Activated naive CD8-positive, alpha-beta T cell treated with anti-CD3 and anti-CD28 coated beads, Interleukin-2, amount 50 U/mL, for 24 hours (primary cell): Measurements from ENCODE around the gene MST1.

Experiments used
- ATAC-seq: fragments of 150-1000 bp; cut with Tn5 transposase; one replicate; pipeline ENCODE4 v1.10.0; 2021
- DNase-seq: peaks from one replicate; pipeline ENCODE4 v3.0.0; 2021
- H3K27ac Mint-ChIP-seq: one replicate; pipeline ENCODE4 v1.8.0; 2021; ENCODE audit warnings: mild to moderate bottlenecking, mixed read lengths
- H3K27me3 Mint-ChIP-seq: one replicate; pipeline ENCODE4 v1.8.0; 2021; ENCODE audit warnings: mixed read lengths
- H3K36me3 Mint-ChIP-seq: one replicate; pipeline ENCODE4 v1.8.0; 2021; ENCODE audit warnings: low read depth, mixed read lengths
- H3K4me1 Mint-ChIP-seq: one replicate; pipeline ENCODE4 v1.8.0; 2021; ENCODE audit warnings: mixed read lengths
- H3K4me3 Mint-ChIP-seq: one replicate; pipeline ENCODE4 v1.8.0; 2021; ENCODE audit warnings: mild to moderate bottlenecking, moderate library complexity, mixed read lengths
- H3K9me3 Mint-ChIP-seq: one replicate; pipeline ENCODE4 v1.8.0; 2021; ENCODE audit warnings: mixed read lengths

MST1 gene

DNA sequence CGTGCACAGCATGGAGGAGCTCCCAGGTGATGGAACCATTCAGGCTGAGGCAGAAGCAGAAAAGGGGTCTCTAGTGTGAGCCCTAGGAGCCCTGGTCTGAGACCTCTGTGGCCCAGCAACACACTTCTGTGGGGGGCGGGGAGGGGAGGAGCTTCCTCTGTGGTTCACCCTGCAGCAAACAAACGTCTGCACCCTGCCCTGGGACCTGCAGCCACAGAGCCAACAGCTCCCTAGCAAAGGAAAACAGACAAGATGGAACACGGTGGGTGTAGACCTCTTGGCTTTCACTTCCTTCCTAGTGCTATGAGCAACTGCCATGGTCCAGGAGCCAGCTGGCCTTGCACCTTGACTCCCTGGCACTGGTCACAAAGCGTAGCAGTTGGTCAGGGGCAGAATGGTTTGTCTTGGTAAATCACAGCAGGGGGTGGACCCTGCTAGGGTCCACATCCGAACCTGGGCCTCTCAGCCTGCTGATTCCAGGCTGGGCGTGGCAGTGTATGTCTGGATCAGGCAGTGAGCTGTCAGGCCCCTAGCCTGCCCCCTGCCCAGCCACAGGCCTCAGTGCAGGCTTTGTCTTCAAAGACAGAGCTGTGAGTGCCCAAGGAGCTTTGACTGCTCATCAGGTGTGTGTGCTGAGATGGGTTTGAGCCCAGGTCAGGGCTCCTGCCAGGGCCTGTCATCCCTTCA, 23.5 kb upstream of the MST1 start:
- DNase-seq (no peak), ATAC-seq (no peak)
- Mint-ChIP-seq H3K27ac (no peak overlapping the region), H3K9me3 (no peaks in the 10 kb centered on the region), H3K27me3 (no peaks in the 10 kb centered on the region), H3K4me1 (peaks cover 8% of the 10 kb centered on the region), H3K36me3 (peaks cover 2% of the 10 kb centered on the region), H3K4me3 (no peak overlapping the region)

DNA sequence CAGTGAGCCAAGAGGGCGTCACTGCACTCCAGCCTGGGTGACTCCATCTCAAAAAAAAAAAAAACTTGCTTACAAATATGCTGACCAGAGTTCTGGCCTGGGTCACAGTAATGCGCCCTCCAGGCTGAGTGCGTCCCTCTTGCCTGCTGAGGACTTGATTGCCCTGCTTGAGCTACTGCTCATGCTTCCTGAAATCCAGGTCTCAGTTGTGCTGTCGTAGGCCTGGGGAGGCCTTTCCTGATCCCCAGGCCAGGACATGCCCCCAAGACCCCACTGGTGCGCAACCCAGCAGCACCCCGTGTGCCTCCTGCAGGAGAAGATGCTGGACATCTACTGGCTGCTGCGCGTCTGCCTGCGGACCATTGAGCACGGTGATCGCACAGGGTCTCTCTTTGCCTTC, 22.9 kb upstream of the MST1 start:
- Mint-ChIP-seq H3K9me3 (no peaks in the 10 kb centered on the region), H3K27me3 (no peaks in the 10 kb centered on the region), H3K4me3 (no peak overlapping the region), H3K36me3 (peaks cover 2% of the 10 kb centered on the region), H3K4me1 (peaks cover 8% of the 10 kb centered on the region), H3K27ac (no peak overlapping the region)
- DNase-seq, result no peak
- no peak for ATAC-seq

DNA sequence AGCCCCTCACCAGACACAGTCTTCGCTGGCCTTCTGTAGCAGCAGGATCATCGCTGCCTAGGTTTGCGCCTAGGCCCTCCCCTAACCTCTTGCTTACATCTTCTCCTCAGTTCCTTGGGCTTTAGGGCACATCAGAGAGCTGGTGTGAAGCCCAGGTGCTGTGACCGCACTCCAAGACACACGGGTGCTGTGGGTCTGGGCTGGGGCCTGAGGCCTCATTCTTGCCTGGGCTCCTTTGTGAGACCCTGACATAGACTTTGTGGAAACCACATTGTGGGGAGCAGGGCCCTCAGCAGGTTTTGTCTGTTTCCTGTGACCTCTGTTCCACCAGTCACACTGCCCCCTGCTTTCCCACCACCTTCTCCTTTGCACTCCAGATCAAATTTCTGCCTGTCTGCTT, 22.2 kb upstream of the MST1 start:
- Mint-ChIP-seq H3K9me3 (no peaks in the 10 kb centered on the region), H3K27ac (peak overlapping the region; percentile 40), H3K4me3 (no peak overlapping the region), H3K4me1 (peaks cover 8% of the 10 kb centered on the region), H3K27me3 (no peaks in the 10 kb centered on the region), H3K36me3 (peaks cover 2% of the 10 kb centered on the region)
- DNase-seq, result no peak
- ATAC-seq, result no peak

DNA sequence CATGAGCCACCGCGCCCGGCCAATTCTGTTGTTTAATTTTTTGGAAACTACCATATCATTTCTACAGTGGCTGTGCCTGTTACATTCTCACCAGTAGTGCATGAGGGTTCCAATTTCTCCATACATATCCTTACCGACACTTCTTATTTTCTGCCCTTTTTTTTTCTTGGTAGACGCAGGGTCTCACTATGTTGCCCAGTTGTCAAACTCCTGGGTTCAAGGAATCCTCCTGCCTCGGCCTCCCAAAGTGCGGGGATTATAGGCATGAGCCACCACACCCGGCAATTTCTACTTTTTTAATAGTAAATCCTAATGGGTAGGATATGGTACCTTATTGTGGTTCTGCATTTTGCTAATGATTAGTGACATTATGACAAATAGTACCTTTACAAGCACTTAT, 20.6 kb upstream of the MST1 start:
- ATAC-seq (no peak), DNase-seq (no peak)
- H3K9me3 Mint-ChIP-seq, result no peaks in the 10 kb centered on the region
- no peaks in the 10 kb centered on the region for H3K27me3 Mint-ChIP-seq
- no peak overlapping the region for H3K27ac Mint-ChIP-seq
- no peak overlapping the region for H3K4me3 Mint-ChIP-seq
- H3K4me1 Mint-ChIP-seq, result peaks cover 8% of the 10 kb centered on the region
- peaks cover 2% of the 10 kb centered on the region for H3K36me3 Mint-ChIP-seq

DNA sequence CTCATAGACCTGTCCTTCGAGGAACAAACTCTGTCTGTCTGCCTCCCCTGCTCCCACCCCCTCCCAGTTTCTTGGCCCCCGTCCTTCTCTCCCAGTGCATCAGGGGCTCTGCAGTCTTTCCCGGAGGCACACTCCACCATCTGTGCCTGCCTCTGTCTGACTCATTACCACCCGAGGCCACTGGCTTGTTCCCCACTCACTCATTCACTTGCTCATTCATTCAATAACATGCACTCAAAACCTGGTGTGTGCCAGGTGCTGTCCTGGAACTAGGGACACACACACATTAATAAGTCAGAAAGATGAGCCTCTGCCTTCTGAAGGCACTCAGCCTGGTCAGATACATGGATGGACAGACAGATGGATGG, 17.8 kb upstream of the MST1 start:
- no peak for ATAC-seq
- Mint-ChIP-seq H3K27me3 (no peaks in the 10 kb centered on the region), H3K27ac (no peak overlapping the region), H3K4me1 (peaks cover 8% of the 10 kb centered on the region), H3K36me3 (peaks cover 3% of the 10 kb centered on the region), H3K9me3 (no peaks in the 10 kb centered on the region), H3K4me3 (no peak overlapping the region)
- no peak for DNase-seq

DNA sequence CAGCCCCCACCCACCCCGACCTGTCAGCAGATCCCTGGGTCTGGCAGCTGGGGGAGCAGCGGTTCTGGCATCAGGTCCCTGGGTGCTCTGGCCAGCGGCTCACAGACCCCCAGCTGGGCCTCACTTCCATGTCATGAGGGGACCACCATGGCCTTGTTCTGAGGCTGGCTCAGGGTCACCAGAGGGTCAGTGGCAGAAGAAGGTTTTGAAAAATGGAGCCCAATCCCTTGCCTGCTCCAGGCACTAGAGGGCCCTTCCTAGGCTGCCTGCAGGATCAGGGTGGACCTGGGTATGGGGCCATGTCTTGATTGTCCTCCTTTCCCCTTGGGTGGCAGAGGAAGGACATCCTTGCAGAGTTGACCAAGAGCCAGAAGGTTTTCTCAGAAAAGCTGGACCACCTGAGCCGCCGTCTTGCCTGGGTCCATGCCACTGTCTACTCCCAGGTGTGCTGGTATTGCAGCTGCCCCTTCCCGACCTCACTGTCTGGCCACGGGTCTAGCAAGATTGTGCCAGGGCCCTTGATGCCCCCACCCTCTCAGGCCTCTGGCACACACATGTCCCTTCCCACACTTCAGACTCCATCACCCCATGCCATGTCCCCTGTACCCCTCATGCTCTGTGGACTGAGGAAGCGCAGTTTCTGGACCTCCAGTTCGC, 17.3 kb upstream of the MST1 start:
- H3K27ac Mint-ChIP-seq, result no peak overlapping the region
- peaks cover 5% of the 10 kb centered on the region for H3K4me1 Mint-ChIP-seq
- H3K27me3 Mint-ChIP-seq, result no peaks in the 10 kb centered on the region
- H3K36me3 Mint-ChIP-seq, result peaks cover 5% of the 10 kb centered on the region
- ATAC-seq (no peak), DNase-seq (no peak)
- H3K9me3 Mint-ChIP-seq, result no peaks in the 10 kb centered on the region
- no peak overlapping the region for H3K4me3 Mint-ChIP-seq

DNA sequence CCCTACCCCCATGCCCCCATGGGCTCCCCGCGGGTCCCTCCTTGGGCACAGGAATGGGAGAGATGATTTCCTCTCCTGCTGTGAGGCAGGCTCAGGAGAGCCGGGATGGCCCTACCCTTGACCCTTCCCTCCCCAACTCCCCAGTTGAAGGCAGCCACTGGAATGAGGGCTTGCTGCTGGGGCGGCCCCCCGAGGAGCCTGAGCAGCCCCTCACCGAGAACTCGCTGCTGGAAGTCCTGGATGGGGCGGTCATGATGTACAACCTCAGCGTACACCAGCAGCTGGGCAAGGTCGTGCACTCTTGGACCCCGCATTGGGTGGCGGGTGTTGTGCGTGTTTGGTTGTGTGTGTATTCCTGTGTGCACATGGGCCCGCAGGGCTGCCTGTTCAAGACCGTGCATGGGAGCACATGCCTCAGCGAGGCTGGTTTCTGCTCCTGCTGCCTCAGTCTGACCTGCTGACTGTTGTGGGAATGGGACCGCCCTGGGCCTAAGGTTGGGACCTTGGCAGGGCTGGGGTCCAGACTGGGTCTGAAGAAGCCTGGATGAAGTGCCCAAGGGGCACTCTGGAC, 16.2 kb upstream of the MST1 start:
- no peaks in the 10 kb centered on the region for H3K9me3 Mint-ChIP-seq
- H3K36me3 Mint-ChIP-seq, result peaks cover 7% of the 10 kb centered on the region
- H3K27ac Mint-ChIP-seq, result no peak overlapping the region
- no peaks in the 10 kb centered on the region for H3K27me3 Mint-ChIP-seq
- ATAC-seq (no peak), DNase-seq (no peak)
- H3K4me3 Mint-ChIP-seq, result no peak overlapping the region
- no peaks in the 10 kb centered on the region for H3K4me1 Mint-ChIP-seq

DNA sequence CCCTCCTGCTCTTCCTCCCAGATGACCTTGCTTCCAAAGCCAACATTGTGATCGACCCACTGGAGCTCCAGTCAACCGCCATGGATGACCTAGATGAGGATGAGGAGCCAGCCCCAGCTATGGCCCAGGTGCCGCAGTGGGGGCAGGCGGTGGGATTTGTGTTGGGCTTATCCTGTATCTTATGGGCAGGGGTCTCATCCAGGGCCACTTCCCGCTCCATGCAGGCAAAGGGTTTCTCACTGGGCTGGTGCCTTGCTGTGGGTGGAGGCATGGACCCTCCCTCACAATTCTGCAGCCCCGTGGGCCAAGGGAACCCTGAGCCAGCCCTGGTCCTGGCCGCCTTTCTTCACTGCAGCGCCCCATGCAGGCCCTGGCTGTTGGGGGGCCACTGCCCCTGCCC, 15.4 kb upstream of the MST1 start:
- no peak for DNase-seq
- ATAC-seq, result no peak
- no peak overlapping the region for H3K27ac Mint-ChIP-seq
- no peaks in the 10 kb centered on the region for H3K27me3 Mint-ChIP-seq
- H3K9me3 Mint-ChIP-seq, result no peaks in the 10 kb centered on the region
- no peak overlapping the region for H3K4me3 Mint-ChIP-seq
- no peaks in the 10 kb centered on the region for H3K4me1 Mint-ChIP-seq
- H3K36me3 Mint-ChIP-seq, result peaks cover 6% of the 10 kb centered on the region

DNA sequence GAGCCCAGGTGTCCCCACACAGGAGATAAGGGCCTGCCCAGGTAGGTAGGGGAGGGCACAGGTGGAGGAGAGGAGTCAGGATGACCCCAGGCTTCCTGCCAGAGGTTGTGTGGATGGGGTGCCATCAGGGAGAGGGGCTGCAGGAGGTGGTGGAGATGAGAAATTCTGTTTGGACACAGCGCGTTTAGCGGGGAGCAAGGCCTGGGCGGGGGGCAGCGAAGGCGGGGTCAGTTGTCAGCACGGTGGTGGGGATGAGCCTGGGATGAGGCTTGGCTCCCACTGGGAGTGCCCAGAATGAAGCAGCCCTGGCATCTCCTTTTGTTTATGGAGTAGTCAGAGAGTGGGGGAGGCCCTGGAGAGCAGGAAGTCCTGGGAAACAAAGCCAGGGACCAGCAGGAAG, 14.7 kb upstream of the MST1 start:
- Mint-ChIP-seq H3K4me1 (no peaks in the 10 kb centered on the region), H3K27ac (no peak overlapping the region), H3K36me3 (peaks cover 6% of the 10 kb centered on the region), H3K27me3 (no peaks in the 10 kb centered on the region), H3K9me3 (no peaks in the 10 kb centered on the region), H3K4me3 (no peak overlapping the region)
- ATAC-seq, result no peak
- no peak for DNase-seq

DNA sequence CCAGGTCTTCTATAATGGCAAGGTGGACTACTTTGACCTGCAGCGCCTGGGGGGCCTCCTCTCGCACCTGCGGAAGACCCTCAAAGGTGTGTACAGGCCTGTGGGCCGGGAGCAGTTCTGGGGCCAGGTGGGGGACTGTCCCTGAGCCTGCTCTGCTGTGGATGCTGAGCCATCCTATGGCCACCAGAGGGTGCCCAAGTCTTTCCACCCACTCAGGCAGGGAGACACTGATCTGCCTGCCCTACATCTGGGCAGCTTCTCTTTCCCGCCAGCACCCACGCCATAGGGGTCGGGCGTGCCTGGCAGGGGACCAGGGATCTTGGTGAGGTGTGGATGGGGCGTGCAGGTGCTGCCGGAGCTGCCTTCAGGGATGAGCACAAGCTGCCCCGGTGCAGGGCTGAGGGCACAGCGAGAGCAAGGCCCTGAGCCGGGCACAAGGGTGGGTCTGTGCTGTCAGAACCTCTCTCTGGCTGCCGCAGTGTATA, 14.2 kb upstream of the MST1 start:
- Mint-ChIP-seq H3K27ac (no peak overlapping the region), H3K27me3 (no peaks in the 10 kb centered on the region), H3K4me3 (no peak overlapping the region), H3K9me3 (no peaks in the 10 kb centered on the region), H3K36me3 (peaks cover 6% of the 10 kb centered on the region), H3K4me1 (no peaks in the 10 kb centered on the region)
- peak; percentile 64 for DNase-seq
- ATAC-seq, result peak; percentile 86

DNA sequence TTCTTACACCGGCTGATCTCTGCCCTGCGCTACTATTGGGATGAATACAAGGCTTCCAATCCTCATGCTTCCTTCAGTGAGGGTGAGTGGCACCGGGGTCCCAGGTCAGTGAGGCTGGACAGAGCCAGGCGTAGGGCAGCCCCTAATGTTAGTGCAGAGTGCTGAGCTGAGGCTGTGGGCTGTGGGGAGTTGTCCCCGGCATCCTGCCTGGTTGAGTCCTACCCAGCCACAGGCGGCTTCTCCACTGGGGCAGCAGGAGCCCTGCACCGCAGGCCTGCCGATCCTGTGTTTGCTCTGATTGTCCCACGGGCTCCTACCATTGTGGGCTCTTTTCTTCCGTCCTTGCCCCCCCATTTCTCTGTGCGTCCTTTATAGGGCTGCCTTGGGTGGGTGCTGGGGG, 13.4 kb upstream of the MST1 start:
- no peak overlapping the region for H3K27ac Mint-ChIP-seq
- no peaks in the 10 kb centered on the region for H3K9me3 Mint-ChIP-seq
- peaks cover 6% of the 10 kb centered on the region for H3K36me3 Mint-ChIP-seq
- no peak overlapping the region for H3K4me3 Mint-ChIP-seq
- ATAC-seq (no peak), DNase-seq (no peak)
- H3K4me1 Mint-ChIP-seq, result no peaks in the 10 kb centered on the region
- H3K27me3 Mint-ChIP-seq, result no peaks in the 10 kb centered on the region

DNA sequence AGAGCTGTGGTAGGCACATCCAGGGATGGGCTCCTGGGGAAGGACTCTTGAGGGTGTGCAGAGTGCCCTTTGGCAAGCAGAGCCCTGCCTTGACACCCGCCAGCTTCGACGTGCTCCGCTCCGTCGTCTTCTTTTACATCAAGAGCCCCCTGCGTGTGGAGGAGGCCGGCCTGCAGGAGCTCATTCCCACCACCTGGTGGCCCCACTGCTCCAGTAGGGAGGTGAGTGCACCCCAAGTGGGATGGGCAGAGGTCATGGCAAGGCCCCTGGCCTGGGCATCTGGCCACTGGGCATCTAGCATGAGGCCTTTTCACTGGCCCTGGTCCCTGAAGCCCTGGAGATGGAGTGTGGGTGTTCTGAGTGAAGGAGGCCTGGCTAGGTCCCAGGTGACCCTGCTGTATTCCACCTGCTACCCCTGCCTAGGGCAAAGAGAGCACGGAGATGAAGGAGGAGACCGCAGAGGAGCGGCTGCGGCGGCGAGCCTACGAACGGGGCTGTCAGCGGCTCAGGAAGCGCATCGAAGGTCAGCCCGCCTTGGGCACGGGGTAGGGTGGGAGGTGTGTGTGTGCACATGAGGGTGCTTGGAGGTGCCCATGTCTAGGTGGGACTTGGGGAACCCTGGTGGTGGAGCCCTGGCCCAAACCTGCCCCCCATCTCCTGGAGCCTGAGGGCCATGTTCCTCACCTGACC, 12.3 kb upstream of the MST1 start:
- ATAC-seq, result no peak
- H3K4me1 Mint-ChIP-seq, result no peaks in the 10 kb centered on the region
- H3K27me3 Mint-ChIP-seq, result no peaks in the 10 kb centered on the region
- no peak overlapping the region for H3K4me3 Mint-ChIP-seq
- H3K27ac Mint-ChIP-seq, result no peak overlapping the region
- no peaks in the 10 kb centered on the region for H3K9me3 Mint-ChIP-seq
- no peak for DNase-seq
- H3K36me3 Mint-ChIP-seq, result peaks cover 6% of the 10 kb centered on the region

DNA sequence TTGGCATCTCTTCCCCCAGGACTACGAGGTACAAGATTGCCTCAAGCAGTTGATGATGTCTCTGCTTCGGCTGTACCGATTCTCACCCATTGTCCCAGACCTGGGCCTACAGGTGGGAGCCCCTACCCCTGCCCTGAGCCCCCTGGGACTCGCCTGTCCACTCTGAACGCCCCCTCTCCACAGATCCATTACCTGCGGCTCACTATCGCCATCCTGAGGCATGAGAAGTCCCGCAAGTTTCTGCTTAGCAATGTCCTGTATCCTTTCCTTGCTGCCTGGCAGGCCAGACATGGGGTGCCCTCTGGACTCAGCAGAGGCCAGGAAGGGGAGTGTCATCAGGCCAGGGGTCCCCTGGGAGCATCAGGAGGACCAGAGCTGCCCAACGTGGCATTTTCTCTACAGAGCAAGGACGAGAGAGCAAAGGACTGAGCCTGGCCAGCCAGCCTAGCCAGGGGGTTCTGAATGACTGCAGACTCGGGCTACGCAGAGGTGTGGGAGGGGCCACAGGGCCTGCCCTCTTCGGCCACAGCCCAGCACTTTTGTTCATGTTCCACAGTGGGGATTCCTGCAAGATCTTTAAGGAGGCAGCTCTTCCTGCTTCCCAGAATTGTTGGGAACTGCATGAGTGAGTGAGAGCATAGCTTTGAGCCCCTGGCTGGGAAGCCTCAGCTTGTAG, 11.3 kb upstream of the MST1 start:
- peaks cover 6% of the 10 kb centered on the region for H3K36me3 Mint-ChIP-seq

DNA sequence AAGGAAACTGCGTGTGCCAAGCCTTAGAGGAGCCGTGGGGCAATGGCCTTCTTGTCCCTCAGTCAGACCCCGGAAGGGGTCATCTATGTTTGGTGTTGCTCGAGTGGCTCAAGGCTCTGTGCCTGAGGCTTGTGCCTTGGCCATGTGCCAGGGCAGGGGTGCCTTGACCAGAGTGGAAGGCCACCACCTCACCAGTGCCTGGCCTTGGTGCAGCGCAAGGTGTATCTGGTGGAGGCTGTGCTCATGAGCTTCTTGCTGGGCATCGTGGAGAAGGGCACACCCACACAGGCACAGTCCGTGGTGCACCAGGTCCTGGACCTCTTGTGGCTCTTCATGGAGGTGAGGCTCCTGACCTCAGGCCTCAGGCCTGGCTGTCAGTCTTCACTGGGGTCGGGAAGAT, 10.7 kb upstream of the MST1 start:
- no peaks in the 10 kb centered on the region for H3K9me3 Mint-ChIP-seq

More for the DNA sequence above, 11.3 kb upstream of the MST1 start:
- ATAC-seq (no peak), DNase-seq (no peak)
- Mint-ChIP-seq H3K27me3 (no peaks in the 10 kb centered on the region), H3K9me3 (no peaks in the 10 kb centered on the region), H3K4me1 (no peaks in the 10 kb centered on the region), H3K27ac (no peak overlapping the region), H3K4me3 (no peak overlapping the region)

More for the DNA sequence above, 10.7 kb upstream of the MST1 start:
- Mint-ChIP-seq H3K4me1 (no peaks in the 10 kb centered on the region), H3K27me3 (no peaks in the 10 kb centered on the region), H3K36me3 (peaks cover 6% of the 10 kb centered on the region), H3K27ac (no peak overlapping the region), H3K4me3 (no peak overlapping the region)
- ATAC-seq (no peak), DNase-seq (no peak)
